Endothelial cell of umbilical vein (primary cell): ENCODE measurements around the gene EPC2. TPM values are rescaled to one million over a fixed set of nuclear protein-coding genes. Genes with fewer than 3 reads are reported as not detected.

Experiments
- BruUV-seq: library from RNA; stranded (reverse); fragments of 400-500 nt; replicated peaks from 2 replicates; lab custom pipeline; 2021; lab: Mats Ljungman, UMichigan
- CTCF ChIA-PET: fragments of 300-600, 350-600 bp; sonication (Branson Sonifier 250); formaldehyde crosslinking; loops from one replicate; lab custom pipeline; 2021; ENCODE audit warnings: antibody characterized with exemption, inconsistent platforms; lab: Charles Lee
- POLR2A ChIA-PET: fragments of 300-600, 350-600 bp; sonication (Branson Sonifier 250); formaldehyde crosslinking; loops from one replicate; lab custom pipeline; 2021; ENCODE audit warnings: antibody characterized with exemption, inconsistent platforms; lab: Charles Lee
- DNase-seq: peaks from one replicate; pipeline ENCODE4 v3.0.0-alpha.2; 2011; ENCODE audit warnings: low read depth, low spot score
- FAIRE-seq: peaks from 2 replicates; lab custom pipeline; 2011; peaks lifted over from hg19 to GRCh38; lab: Jason Lieb, UNC
- H2AFZ ChIP-seq: 2 replicates; pipeline ENCODE4 v1.6.0; 2012; ENCODE audit warnings: low read depth, low read length, control low read depth, inconsistent platforms
- H3K27ac ChIP-seq: 2 replicates; pipeline ENCODE4 v1.5.1; 2011; ENCODE audit warnings: low read depth, mild to moderate bottlenecking, control low read depth, low read length, moderate library complexity; ENCODE audit not compliant: insufficient read depth
- H3K27me3 ChIP-seq, 2 experiments: 2 replicates each; pipeline versions ENCODE4 v1.6.0 to v1.6.1; 2011; ENCODE audit warnings: low read length in 2 of 2, mixed read lengths in 1 of 2; ENCODE audit not compliant: control insufficient read depth in 2 of 2, insufficient read depth in 2 of 2
- H3K36me3 ChIP-seq, 2 experiments: 2 replicates in 1 of 2; 3 replicates in 1 of 2; pipeline ENCODE4 v1.5.1; 2011; ENCODE audit warnings: low read length in 2 of 2, mild to moderate bottlenecking in 1 of 2, moderate library complexity in 1 of 2; ENCODE audit not compliant: control insufficient read depth in 2 of 2, insufficient read depth in 2 of 2; ENCODE audit errors: extremely low read depth in 1 of 2
- H3K4me1 ChIP-seq: 3 replicates; pipeline ENCODE4 v1.5.1; 2011; ENCODE audit warnings: mild to moderate bottlenecking, low read length; ENCODE audit not compliant: control insufficient read depth, insufficient read depth; ENCODE audit errors: extremely low read depth
- H3K4me2 ChIP-seq: 2 replicates; pipeline ENCODE4 v1.6.1; 2011; ENCODE audit warnings: low read length, control low read depth, mixed read lengths; ENCODE audit not compliant: insufficient read depth
- H3K4me3 ChIP-seq, 3 experiments: fragments of 200-600 bp in 1 of 3; sonication (generic), shearing (Covaris generic) in 1 of 3; replicated peaks in 1 of 3; 2 replicates each; pipeline ENCODE4 v1.5.1; 2011 to 2016; ENCODE audit warnings: control low read depth in 3 of 3, low read length in 3 of 3, mild to moderate bottlenecking in 2 of 3, inconsistent platforms in 1 of 3, low read depth in 1 of 3, moderate library complexity in 1 of 3; ENCODE audit not compliant: insufficient read depth in 1 of 3
- H3K79me2 ChIP-seq: 2 replicates; pipeline ENCODE4 v1.6.0; 2012; ENCODE audit warnings: low read length, inconsistent platforms; ENCODE audit not compliant: control insufficient read depth, insufficient read depth
- H3K9ac ChIP-seq: replicated peaks from 2 replicates; pipeline ENCODE3; 2011; ENCODE audit warnings: low read length, control low read depth; ENCODE audit not compliant: insufficient read depth; ENCODE audit errors: extremely low read depth
- H3K9me1 ChIP-seq: replicated peaks from 3 replicates; pipeline ENCODE4 v1.6.0; 2011; ENCODE audit warnings: mild to moderate bottlenecking, low read length; ENCODE audit not compliant: control insufficient read depth, insufficient read depth; ENCODE audit errors: extremely low read depth
- H3K9me3 ChIP-seq: replicated peaks from 2 replicates; pipeline ENCODE4 v1.5.1; 2012; ENCODE audit warnings: low read length, inconsistent platforms; ENCODE audit not compliant: control insufficient read depth, insufficient read depth
- H4K20me1 ChIP-seq: replicated peaks from 2 replicates; pipeline ENCODE3; 2011; ENCODE audit warnings: mild to moderate bottlenecking, low read length; ENCODE audit not compliant: control insufficient read depth, insufficient read depth; ENCODE audit errors: extremely low read depth
- CTCF ChIP-seq, 2 donors: IDR thresholded peaks; 1 replicate in 1 of 2; 2 replicates in 1 of 2; pipeline ENCODE4 v1.5.1; 2011; ENCODE audit warnings: low read length in 2 of 2, mild to moderate bottlenecking in 2 of 2, moderate library complexity in 2 of 2, control low read depth in 1 of 2, inconsistent platforms in 1 of 2, low read depth in 1 of 2; ENCODE audit not compliant: insufficient read depth in 1 of 2; ENCODE audit errors: extremely low read depth in 1 of 2
- EZH2 ChIP-seq: IDR thresholded peaks from 2 replicates; pipeline ENCODE4 v1.6.1; 2012; ENCODE audit warnings: borderline replicate concordance, low read depth, mild to moderate bottlenecking, moderate library complexity, low read length, inconsistent platforms; ENCODE audit not compliant: severe bottlenecking
- FOS ChIP-seq: IDR thresholded peaks from 2 replicates; pipeline ENCODE4 v1.6.1; 2011; ENCODE audit warnings: mild to moderate bottlenecking, low read length, moderate library complexity, borderline replicate concordance; ENCODE audit not compliant: insufficient read depth
- GATA2 ChIP-seq: IDR thresholded peaks from 2 replicates; pipeline ENCODE4 v1.7.0; 2011; ENCODE audit warnings: low read depth, mild to moderate bottlenecking, moderate library complexity, mixed read lengths, low read length; ENCODE audit not compliant: insufficient read length, insufficient read depth
- JUN ChIP-seq: IDR thresholded peaks from 2 replicates; pipeline ENCODE4 v1.6.1; 2011; ENCODE audit warnings: borderline replicate concordance, low read depth; ENCODE audit not compliant: insufficient read length, insufficient read depth
- MAX ChIP-seq: IDR thresholded peaks from 2 replicates; pipeline ENCODE4 v1.6.1; 2011; ENCODE audit not compliant: insufficient read depth, insufficient read length
- MYC ChIP-seq: IDR thresholded peaks from one replicate; pipeline ENCODE4 v1.6.1; 2011; ENCODE audit warnings: mild to moderate bottlenecking, low read depth, low read length
- POLR2A ChIP-seq: IDR thresholded peaks from 2 replicates; pipeline ENCODE4 v1.6.1; 2012; ENCODE audit warnings: low read depth, mild to moderate bottlenecking, control low read depth, low read length
- POLR2AphosphoS5 ChIP-seq: IDR thresholded peaks from 2 replicates; pipeline ENCODE4 v1.6.1; 2012; ENCODE audit warnings: low read depth, mild to moderate bottlenecking, control low read depth, low read length, moderate library complexity; ENCODE audit not compliant: insufficient read depth
- dilution Hi-C: fragments of 300-500 bp; cut with MboI; formaldehyde crosslinking; loops from one replicate; pipeline ENCODE4 v1.15.0; 2019; ENCODE audit warnings: low sequenced_read_pairs; ENCODE audit not compliant: extremely low pct_ligation_motif_present
- intact Hi-C: fragments of 100-400 bp; cut with micrococcal nuclease; formaldehyde crosslinking; loops from one replicate; pipeline ENCODE4 v1.10.0; 2022
- polyA plus RNA-seq, 4 experiments: library from polyadenylated mRNA; depleted of rRNA in 3 of 4; stranded (reverse) in 3 of 4; unstranded in 1 of 4; fragments of >200 nt; gene quantifications; 2 replicates each; pipeline versions ENCODE4 v1.2.1 to v1.2.3, GENCODE V29; 2011 to 2012; ENCODE audit warnings: missing spikeins in 1 of 4
- total RNA-seq: library from RNA; stranded (reverse); gene quantifications from 2 replicates; pipeline ENCODE4 v1.2.3, GENCODE V29; 2021

Gene EPC2
- total and polyA plus RNA-seq, 2 donors (not counting 3 experiments of a cell fraction or from before 2014, with no cell fraction given) = 15.1 to 25.2 TPM

- H3K27ac ChIP-seq = no peak overlapping the region
- ChIA-PET POLR2A (no interaction called here), CTCF (interaction anchor here (0.7 kb wide), 1 partner anchor 442 kb away, joined by 3 read pairs; no protein-coding TSS in a partner anchor)
- no peaks in the 10 kb centered on the region for H3K79me2 ChIP-seq
- peaks cover 3 to 11% of the 10 kb centered on the region in 2 experiments for H3K27me3 ChIP-seq
- TF ChIP-seq POLR2AphosphoS5 (no peak), POLR2A (no peak), JUN (no peak), FOS (no peak), EZH2 (no peak), GATA2 (no peak), CTCF (IDR thresholded peaks at IDR 0.05; ENCODE audit: extremely low read depth in 1 of 2, insufficient read depth in 1 of 2, low read depth in 1 of 2, low read length in 2 of 2) (no peak), MYC (no peak), MAX (no peak)
- no peaks in the 10 kb centered on the region for H3K9me3 ChIP-seq
- intact Hi-C loops (no loop called here), dilution Hi-C loops (no loop called here)
- FAIRE-seq = no peak
- no peaks in the 10 kb centered on the region for H3K4me1 ChIP-seq
- no TSS peak for BruUV-seq
- H3K4me2 ChIP-seq = no peak overlapping the region
- H3K9me1 ChIP-seq = no peaks in the 10 kb centered on the region
- no peak for DNase-seq
- no peak overlapping the region for H3K9ac ChIP-seq
- no peak overlapping the region for H2AFZ ChIP-seq
- no peak overlapping the region for H3K4me3 ChIP-seq
- H4K20me1 ChIP-seq = no peaks in the 10 kb centered on the region
- no peaks in the 10 kb centered on the region for H3K36me3 ChIP-seq
Measured at GRCh38 chr2:148599109-148599991, 45.2 kb upstream of the EPC2 start.
